Activated T-helper 1 cell treated with anti-CD3 and anti-CD28 coated beads, Interleukin-12 subunit alpha, Interleukin-12 subunit beta, Interleukin-2, Interleukin-4 antibody, amounts not matched to agents 30 ng/mL and 10 ng/mL and 1 ng/mL, durations not matched to agents 14 hours and 24 hours and 36 hours (primary cell): Measurements from ENCODE around the gene NUP210L. TPM values are rescaled to one million over a fixed set of nuclear protein-coding genes. Genes with fewer than 3 reads are reported as not detected.

Source experiments
- DNase-seq: peaks from one replicate; pipeline ENCODE4 v3.0.0; 2021; ENCODE audit warnings: low spot score
- H3K27ac Mint-ChIP-seq: one replicate; pipeline ENCODE4 v1.8.0; 2021; ENCODE audit warnings: mild to moderate bottlenecking, mixed read lengths
- H3K27me3 Mint-ChIP-seq: one replicate; pipeline ENCODE4 v1.8.0; 2022; ENCODE audit warnings: mild to moderate bottlenecking, moderate library complexity, mixed read lengths; ENCODE audit not compliant: insufficient read depth
- H3K36me3 Mint-ChIP-seq: one replicate; pipeline ENCODE4 v1.8.0; 2021; ENCODE audit warnings: low read depth, mixed read lengths
- H3K4me1 Mint-ChIP-seq: one replicate; pipeline ENCODE4 v1.8.0; 2021; ENCODE audit warnings: low read depth, mixed read lengths
- H3K4me3 Mint-ChIP-seq: one replicate; pipeline ENCODE4 v1.8.0; 2021; ENCODE audit warnings: mild to moderate bottlenecking, moderate library complexity, mixed read lengths
- H3K9me3 Mint-ChIP-seq: one replicate; pipeline ENCODE4 v1.8.0; 2021; ENCODE audit warnings: mixed read lengths
- intact Hi-C: fragments of 100-400 bp; cut with micrococcal nuclease; formaldehyde crosslinking; loops from one replicate; pipeline ENCODE4 v1.15.1; 2024
- total RNA-seq: library from RNA; stranded (reverse); gene quantifications from 2 replicates; pipeline ENCODE4 v1.2.3, GENCODE V29; 2022

The NUP210L gene
- total RNA-seq, 1 donor from 2014 or later: not detected

GRCh38 chr1:153963850-153964331 is 191.0 kb downstream of the NUP210L start:
- peak overlapping the region; percentile 85 for H3K27ac Mint-ChIP-seq
- no peak for DNase-seq
- no peaks in the 10 kb centered on the region for H3K27me3 Mint-ChIP-seq
- peaks cover 3% of the 10 kb centered on the region for H3K9me3 Mint-ChIP-seq
- H3K4me3 Mint-ChIP-seq: peak overlapping the region; percentile 85
- intact Hi-C loops: loop anchor here (1.0 to 10.0 kb wide), 7 partner anchors 13 to 419 kb away; partner anchors contain the start of genes DENND4B, JTB, RPS27 and S100A3
- peaks cover 68% of the 10 kb centered on the region for H3K4me1 Mint-ChIP-seq
- peaks cover 18% of the 10 kb centered on the region for H3K36me3 Mint-ChIP-seq

GRCh38 chr1:153963030-153963849 is 191.6 kb downstream of the NUP210L start, which contains the start of gene SLC39A1:
Gene SLC39A1 (minus strand): TSS chr1:153963537. CDS start chr1:153962715, 822 bp downstream.
- peaks cover 3% of the 10 kb centered on the region for H3K9me3 Mint-ChIP-seq
- no peaks in the 10 kb centered on the region for H3K27me3 Mint-ChIP-seq
- DNase-seq: peak; percentile 94
- intact Hi-C loops: loop anchor here (1.0 to 10.0 kb wide), 7 partner anchors 14 to 418 kb away; partner anchors contain the start of genes DENND4B, JTB, RPS27 and S100A3
- H3K4me3 Mint-ChIP-seq: peak within 1 kb of the TSS; percentile 85
- peaks cover 68% of the 10 kb centered on the region for H3K4me1 Mint-ChIP-seq
- H3K27ac Mint-ChIP-seq: peak within 1 kb of the TSS; percentile 85
- peaks cover 21% of the 10 kb centered on the region for H3K36me3 Mint-ChIP-seq

GRCh38 chr1:153962088-153963029 is 192.5 kb downstream of the NUP210L start:
- peaks cover 3% of the 10 kb centered on the region for H3K9me3 Mint-ChIP-seq
- no peaks in the 10 kb centered on the region for H3K27me3 Mint-ChIP-seq
- H3K36me3 Mint-ChIP-seq: peaks cover 21% of the 10 kb centered on the region
- intact Hi-C loops: loop anchor here (1.0 to 10.0 kb wide), 7 partner anchors 15 to 418 kb away; partner anchors contain the start of genes DENND4B, JTB, RPS27 and S100A3
- peak overlapping the region; percentile 85 for H3K4me3 Mint-ChIP-seq
- DNase-seq: no peak
- H3K27ac Mint-ChIP-seq: peak overlapping the region; percentile 85
- H3K4me1 Mint-ChIP-seq: peaks cover 60% of the 10 kb centered on the region

GRCh38 chr1:153961421-153961820 is 193.5 kb downstream of the NUP210L start:
- Mint-ChIP-seq H3K27me3 (no peaks in the 10 kb centered on the region), H3K9me3 (peaks cover 3% of the 10 kb centered on the region), H3K4me1 (peaks cover 62% of the 10 kb centered on the region), H3K4me3 (peak overlapping the region; percentile 85), H3K36me3 (peaks cover 17% of the 10 kb centered on the region), H3K27ac (peak overlapping the region; percentile 36)
- intact Hi-C loops: loop anchor here (10.0 kb wide), 1 partner anchor 417 kb away; the partner anchor contains the start of genes S100A3, S100A4 and S100A5
- DNase-seq: no peak

GRCh38 chr1:153960206-153960605 is 194.7 kb downstream of the NUP210L start:
- H3K4me3 Mint-ChIP-seq: peak overlapping the region; percentile 85
- DNase-seq: no peak
- H3K27me3 Mint-ChIP-seq: no peaks in the 10 kb centered on the region
- intact Hi-C loops: loop anchor here (10.0 kb wide), 1 partner anchor 415 kb away; the partner anchor contains the start of genes S100A3, S100A4 and S100A5
- H3K27ac Mint-ChIP-seq: no peak overlapping the region
- H3K36me3 Mint-ChIP-seq: peaks cover 13% of the 10 kb centered on the region
- H3K9me3 Mint-ChIP-seq: no peaks in the 10 kb centered on the region
- H3K4me1 Mint-ChIP-seq: peaks cover 63% of the 10 kb centered on the region

- Mint-ChIP-seq H3K9me3 (no peaks in the 10 kb centered on the region), H3K4me3 (peak overlapping the region; percentile 97), H3K36me3 (peaks cover 13% of the 10 kb centered on the region), H3K4me1 (peaks cover 66% of the 10 kb centered on the region), H3K27me3 (no peaks in the 10 kb centered on the region), H3K27ac (peak overlapping the region; percentile 46)
- no peak for DNase-seq
- intact Hi-C loops: loop anchor here (2.0 to 5.0 kb wide), 2 partner anchors 232 to 313 kb away; partner anchors contain the start of genes HAX1 and INTS3
Measured at GRCh38 chr1:153959454-153959853, 195.4 kb downstream of the NUP210L start.

- Mint-ChIP-seq H3K36me3 (peaks cover 18% of the 10 kb centered on the region), H3K9me3 (no peaks in the 10 kb centered on the region), H3K4me1 (peaks cover 69% of the 10 kb centered on the region), H3K4me3 (peak overlapping the region; percentile 97), H3K27me3 (no peaks in the 10 kb centered on the region), H3K27ac (peak overlapping the region; percentile 81)
- intact Hi-C loops: loop anchor here (1.0 to 5.0 kb wide), 9 partner anchors 8 to 314 kb away; partner anchors contain the start of genes CREB3L4, DENND4B, HAX1 and INTS3
- DNase-seq: no peak
Measured at GRCh38 chr1:153958961-153959260, 196.0 kb downstream of the NUP210L start.

- H3K27ac Mint-ChIP-seq: peak within 1 kb of the TSS; percentile 81
- H3K4me1 Mint-ChIP-seq: peaks cover 65% of the 10 kb centered on the region
- H3K36me3 Mint-ChIP-seq: peaks cover 24% of the 10 kb centered on the region
- H3K9me3 Mint-ChIP-seq: no peaks in the 10 kb centered on the region
- H3K4me3 Mint-ChIP-seq: peak within 1 kb of the TSS; percentile 97
- intact Hi-C loops: loop anchor here (1.0 to 5.0 kb wide), 9 partner anchors 9 to 314 kb away; partner anchors contain the start of genes CREB3L4, DENND4B, HAX1 and INTS3
- DNase-seq: peak; percentile 96
- H3K27me3 Mint-ChIP-seq: no peaks in the 10 kb centered on the region
Measured at GRCh38 chr1:153958111-153958960, 196.5 kb downstream of the NUP210L start, which contains the start of gene CRTC2. Gene CRTC2 (minus strand): TSS chr1:153958612. CDS start chr1:153958497, 115 bp downstream.

GRCh38 chr1:153957744-153958110 is 197.1 kb downstream of the NUP210L start:
- intact Hi-C loops: loop anchor here (1.0 to 5.0 kb wide), 10 partner anchors 10 to 315 kb away; partner anchors contain the start of genes CREB3L4, DENND4B, HAX1 and INTS3
- Mint-ChIP-seq H3K9me3 (no peaks in the 10 kb centered on the region), H3K27me3 (no peaks in the 10 kb centered on the region), H3K4me3 (peak overlapping the region; percentile 97), H3K4me1 (peaks cover 60% of the 10 kb centered on the region), H3K27ac (peak overlapping the region; percentile 81), H3K36me3 (peaks cover 27% of the 10 kb centered on the region)
- peak; percentile 46 for DNase-seq

DNA sequence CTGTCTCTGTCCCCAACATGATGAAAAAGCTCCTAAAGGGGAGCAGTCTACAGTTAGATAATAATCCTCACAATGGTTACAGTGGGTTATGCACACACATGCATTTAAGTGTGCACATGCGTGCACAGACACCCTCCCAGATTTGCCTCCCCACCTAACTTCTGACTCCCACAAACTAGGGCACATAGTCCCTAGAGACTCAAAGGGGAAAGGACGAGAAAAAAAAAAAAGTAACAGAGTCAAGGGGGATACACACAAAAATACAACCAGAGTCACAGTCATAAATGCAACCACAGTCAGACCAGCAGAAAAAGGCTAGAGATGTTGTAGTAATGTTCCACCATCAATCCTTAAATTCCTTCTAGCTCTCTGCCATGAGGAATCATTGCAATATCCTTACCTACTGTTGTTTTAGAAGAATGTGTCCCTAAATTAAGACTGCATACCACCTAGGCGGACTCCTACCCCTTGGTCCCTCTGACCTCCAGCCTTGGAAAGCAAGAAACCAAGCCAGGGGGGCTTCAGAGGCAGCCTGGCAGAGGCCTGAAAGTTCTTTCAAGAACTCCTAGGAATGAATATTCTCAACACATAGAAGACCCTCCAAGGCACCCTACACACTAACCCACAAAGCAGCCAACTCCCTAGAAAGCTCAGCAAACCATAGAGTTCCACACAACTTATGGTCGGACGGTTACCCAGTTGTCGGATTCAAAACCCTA is 197.7 kb downstream of the NUP210L start:
- Mint-ChIP-seq H3K27ac (peak overlapping the region; percentile 81), H3K4me3 (peak overlapping the region; percentile 97), H3K4me1 (peaks cover 55% of the 10 kb centered on the region), H3K36me3 (peaks cover 29% of the 10 kb centered on the region), H3K27me3 (no peaks in the 10 kb centered on the region), H3K9me3 (no peaks in the 10 kb centered on the region)
- intact Hi-C loops: loop anchor here (1.0 to 5.0 kb wide), 2 partner anchors 160 to 230 kb away; partner anchors contain the start of gene INTS3
- DNase-seq: no peak

GRCh38 chr1:153954826-153955225 is 200.0 kb downstream of the NUP210L start:
- no peaks in the 10 kb centered on the region for H3K27me3 Mint-ChIP-seq
- H3K4me1 Mint-ChIP-seq: peaks cover 42% of the 10 kb centered on the region
- no peak overlapping the region for H3K27ac Mint-ChIP-seq
- no peak for DNase-seq
- H3K36me3 Mint-ChIP-seq: peaks cover 42% of the 10 kb centered on the region
- H3K9me3 Mint-ChIP-seq: no peaks in the 10 kb centered on the region
- H3K4me3 Mint-ChIP-seq: no peak overlapping the region
- intact Hi-C loops: loop anchor here (5.0 kb wide), 1 partner anchor 228 kb away; the partner anchor contains the start of gene INTS3
